ENCODE measurements around the gene BANP.
"Not testable (repeated sequence)": the region's sequence is repeated elsewhere in the genome, so short reads cannot be mapped to it uniquely, and the experiment has no call there.

Gene BANP

GRCh38 chr16:88067530-88068411, 116.5 kb downstream of the BANP start:
- no peak for DNase-seq (ENCODE audit: low spot score)

DNA sequence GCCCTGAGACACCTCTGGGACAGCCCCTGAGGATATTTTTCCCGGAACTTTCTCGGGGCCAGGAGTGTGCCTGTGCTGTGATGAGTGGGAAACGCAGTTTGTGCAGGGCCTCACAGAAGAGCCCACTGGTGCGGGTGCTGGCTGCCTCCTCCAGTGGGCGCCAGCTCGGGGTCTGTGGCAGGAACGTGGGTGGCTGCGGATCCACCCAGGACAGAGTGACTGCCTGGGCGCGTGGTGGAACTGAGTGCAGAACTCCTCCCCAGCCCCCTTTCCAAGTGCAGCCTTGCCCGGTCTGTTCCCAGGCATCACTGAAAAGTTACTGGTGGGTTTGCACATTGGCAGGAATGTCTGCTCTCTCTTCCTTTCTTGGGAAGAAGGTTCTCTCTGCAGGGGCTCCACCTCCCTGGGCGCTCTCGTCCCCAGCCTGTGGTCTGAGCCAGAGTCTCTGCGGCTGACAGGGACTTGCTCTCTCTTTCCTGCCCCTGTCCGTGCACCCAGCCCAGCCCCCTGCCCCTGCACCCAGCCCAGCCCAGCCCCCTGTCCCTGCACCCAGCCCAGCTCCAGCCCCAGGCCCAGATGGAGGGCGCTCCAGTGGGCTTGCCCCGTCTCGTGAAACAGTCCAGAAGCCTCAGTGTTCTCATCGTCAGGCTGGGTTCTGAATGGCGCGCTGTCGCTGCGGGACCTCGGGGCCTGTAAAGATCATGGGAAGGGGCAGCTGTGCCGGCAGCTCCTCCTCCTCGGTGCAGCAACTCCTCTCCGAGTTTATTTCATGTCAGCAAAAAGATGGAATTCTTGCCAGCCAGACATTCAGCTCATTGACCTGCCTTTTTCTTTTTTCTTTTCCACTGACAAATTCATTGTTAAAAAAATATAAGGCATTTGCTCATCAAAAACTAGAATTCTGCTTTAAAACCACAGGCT, 117.5 kb downstream of the BANP start:
- DNase-seq (ENCODE audit: low spot score), result no peak

DNA sequence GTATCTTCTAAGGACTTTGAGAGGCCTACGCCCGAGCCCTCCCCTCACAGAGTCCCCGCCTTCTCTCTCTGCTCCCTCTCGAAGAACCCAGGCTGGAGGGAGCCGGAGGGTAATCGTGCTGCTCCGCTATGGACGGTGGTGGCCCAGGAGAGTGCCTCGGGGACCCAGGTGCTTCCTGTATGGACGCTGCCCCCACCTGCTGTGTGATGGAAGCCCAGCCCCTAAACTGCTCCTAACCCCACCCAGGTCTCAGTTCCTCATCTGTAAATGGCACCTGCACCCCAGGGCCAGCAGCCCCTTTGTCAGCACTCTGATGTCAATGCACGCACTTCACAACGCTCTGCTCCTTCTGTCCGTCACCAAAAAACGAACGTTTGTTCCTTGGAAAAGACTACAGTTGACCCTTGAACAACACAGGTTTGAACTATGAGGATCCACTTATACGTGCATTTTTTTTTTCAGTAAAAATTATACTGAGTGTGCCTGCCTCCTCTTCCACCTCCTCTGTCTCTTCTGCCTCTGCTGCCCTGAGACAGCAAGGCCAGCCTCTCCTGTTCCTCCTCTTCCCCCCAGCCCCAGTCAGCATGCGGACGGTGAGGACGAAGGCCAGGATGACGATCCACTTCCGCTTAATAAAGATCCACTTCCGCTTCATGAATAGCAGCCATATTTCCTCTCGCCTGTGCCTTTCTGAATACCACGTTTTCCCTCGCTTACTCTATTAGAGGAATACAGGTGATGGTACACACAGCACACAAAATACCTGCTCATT, 118.3 kb downstream of the BANP start:
- no peak for DNase-seq (ENCODE audit: low spot score)

DNA sequence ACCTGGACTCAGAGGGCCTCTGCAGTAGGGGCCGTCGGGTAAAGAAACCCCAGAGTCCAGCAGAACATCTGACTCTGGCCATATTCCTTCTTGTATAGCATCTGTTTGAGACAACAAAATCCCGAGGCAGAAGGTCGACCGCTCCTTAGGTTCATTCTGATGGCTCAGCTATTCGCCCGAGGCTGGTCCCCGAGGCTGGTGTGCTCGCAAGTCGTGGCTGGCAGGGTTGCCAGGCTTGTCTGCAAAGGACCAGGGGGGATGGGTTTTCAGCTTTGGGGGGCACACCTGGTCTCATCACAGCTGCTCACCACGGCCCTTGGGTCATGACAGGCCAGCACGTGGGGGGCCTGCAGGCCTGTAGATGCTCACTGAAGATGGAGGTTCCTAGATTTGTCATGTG, 119.1 kb downstream of the BANP start:
- no peak for DNase-seq (ENCODE audit: low spot score)

- DNase-seq (ENCODE audit: low spot score), result no peak
These were observed 119.9 kb downstream of the BANP start for GRCh38 chr16:88070989-88071625.

DNA sequence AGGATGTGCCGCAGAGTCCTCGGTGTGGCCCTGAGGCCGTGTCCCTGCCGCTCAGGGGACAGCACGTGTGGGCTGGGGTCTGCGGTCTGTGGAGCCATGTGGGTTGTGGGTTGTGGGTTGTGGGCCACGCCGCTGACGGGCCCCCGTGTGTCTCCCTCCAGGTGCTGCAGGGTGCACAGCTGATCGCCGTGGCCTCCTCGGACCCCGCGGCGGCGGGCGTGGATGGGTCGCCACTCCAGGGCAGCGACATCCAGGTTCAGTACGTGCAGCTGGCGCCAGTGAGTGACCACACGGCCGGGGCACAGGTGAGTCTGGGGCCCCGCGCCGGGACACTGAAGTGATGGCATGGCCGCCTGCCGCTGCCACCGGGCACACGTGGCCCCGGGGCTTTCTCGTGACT, 120.7 kb downstream of the BANP start:
- no peak for DNase-seq (ENCODE audit: low spot score)

DNA sequence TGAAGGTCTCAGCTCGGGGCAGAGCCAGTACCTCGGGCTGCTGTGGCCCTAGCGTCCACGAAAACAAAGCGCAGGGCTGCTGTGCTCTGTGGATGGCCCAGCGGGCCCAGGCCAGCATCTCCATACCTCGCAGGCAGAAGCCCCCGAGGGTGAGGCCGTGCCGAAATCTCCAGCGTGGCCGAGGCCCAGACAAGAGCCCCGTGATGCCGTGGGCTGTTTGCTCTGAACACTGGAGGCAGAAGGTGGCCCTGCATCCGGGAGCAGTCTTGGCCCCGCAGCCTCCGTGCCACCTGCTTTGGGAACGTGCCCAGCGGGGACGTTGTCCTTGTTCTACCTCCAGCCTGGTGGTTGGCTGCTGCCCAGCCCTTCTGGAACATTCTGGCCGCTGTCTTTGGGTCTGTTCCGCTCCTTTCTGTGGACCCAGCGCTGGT, 121.4 kb downstream of the BANP start:
- DNase-seq (ENCODE audit: low spot score), result no peak

GRCh38 chr16:88073201-88073721, 122.0 kb downstream of the BANP start:
- no peak for DNase-seq (ENCODE audit: low spot score)

GRCh38 chr16:88074041-88074440, 122.8 kb downstream of the BANP start:
- no peak for DNase-seq (ENCODE audit: low spot score)

DNA sequence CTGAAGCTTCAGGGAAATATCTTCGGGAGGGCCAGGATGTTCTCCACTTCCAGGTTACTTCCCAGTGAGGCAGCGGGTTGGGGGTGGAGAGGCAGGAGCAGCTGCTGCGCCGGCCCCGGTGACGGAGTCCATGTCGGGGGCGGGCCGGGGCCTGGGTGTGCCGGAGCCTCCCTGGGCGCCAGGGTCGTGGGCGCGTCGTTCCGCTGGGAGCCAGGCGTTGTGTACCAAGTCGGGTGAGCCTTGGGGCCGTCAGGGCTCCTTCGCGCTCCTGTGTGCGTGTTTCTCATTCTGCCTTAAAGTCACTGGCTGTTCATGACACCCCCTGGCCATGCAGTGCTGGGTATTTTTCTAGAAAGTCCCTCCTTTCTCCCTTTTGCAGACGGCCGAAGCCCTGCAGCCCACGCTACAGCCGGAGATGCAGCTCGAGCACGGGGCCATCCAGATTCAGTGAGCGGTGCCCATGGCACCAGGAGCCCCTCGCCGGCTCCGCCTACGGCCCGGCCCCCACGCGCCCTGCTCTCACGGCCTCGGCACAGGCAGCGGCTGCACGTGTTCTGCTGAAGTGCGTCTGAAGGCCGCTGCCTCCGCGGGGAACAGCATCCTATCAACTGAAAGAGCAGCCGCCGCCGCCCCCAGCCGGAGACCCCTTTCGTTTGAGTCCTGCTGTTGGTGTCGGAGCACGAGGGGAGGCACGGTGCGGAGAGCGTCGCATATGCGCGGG, 125.1 kb downstream of the BANP start:
- no peak for DNase-seq (ENCODE audit: low spot score)

GRCh38 chr16:88076932-88077320, 125.7 kb downstream of the BANP start:
- DNase-seq (ENCODE audit: low spot score), result not testable (repeated sequence)

DNA sequence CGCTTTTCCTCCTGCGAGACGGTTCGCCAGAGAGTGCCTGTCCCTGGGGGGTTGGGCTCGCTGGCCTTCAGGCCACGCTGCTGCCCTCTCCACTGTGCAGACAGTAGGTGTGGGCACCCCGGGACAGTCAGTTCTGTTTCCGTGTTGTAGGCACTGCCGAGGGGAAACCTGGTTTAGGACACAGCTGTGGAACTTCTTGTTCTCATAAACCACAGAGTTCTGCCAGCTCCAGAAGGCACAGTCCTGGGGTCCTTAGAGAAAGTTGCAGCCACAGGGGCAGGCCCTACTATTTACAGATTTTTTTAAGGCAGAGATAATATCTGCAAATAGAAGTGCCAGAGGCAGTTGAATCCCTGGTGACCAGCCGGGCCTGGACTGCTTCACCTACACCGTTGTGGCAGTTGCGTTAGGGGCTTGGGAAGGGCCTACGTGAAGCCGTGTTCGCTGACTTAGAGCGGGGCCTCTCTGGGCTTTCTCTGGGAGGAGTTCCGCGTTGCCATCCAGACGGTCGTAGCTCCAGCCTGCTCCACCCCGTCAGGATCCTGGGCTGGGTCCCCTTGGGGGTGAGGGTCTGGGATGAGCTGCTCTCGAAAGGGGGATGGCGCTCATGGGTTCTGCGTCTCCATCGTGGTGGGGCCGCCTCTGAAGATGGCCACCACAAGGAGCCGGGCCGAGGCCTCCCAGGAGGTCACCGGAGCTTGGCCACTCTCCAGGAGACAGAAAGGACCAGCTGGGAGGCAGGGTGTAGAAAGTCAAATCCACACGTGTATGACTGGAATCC, 126.3 kb downstream of the BANP start:
- no peak for DNase-seq (ENCODE audit: low spot score)

DNA sequence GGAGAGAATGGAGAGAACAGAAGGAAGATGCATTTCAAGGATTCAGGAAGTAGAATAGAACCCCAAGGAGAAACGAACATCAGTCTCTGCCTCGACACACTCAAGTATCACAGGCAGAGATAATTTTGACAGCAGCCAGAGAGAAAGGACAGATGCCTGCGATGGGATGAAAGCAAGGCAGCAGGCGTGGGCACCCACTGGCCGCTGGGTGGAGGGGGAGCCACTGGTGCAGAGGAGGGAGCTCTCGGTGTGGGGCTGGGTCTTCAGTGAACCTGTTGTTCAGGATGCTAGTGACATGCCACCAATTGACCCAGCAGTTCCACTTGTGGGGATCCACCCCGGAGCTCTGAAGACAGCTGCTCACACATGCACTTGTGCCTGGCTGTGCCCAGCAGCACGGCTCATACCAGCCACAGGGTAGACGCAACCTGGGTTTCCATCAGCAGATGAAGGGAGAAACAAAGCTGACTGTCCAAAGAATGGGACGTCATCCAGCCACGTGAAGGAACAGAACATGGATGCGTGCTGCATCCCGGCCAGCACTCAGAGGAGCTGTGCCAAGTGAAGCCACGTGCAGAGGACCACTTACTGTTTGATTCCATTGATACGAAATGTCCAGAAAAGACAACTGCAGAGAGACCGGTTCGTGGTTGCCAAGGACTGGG, 127.0 kb downstream of the BANP start:
- no peak for DNase-seq (ENCODE audit: low spot score)

GRCh38 chr16:88083582-88083981, 132.3 kb downstream of the BANP start:
- DNase-seq (ENCODE audit: low spot score), result no peak

DNA sequence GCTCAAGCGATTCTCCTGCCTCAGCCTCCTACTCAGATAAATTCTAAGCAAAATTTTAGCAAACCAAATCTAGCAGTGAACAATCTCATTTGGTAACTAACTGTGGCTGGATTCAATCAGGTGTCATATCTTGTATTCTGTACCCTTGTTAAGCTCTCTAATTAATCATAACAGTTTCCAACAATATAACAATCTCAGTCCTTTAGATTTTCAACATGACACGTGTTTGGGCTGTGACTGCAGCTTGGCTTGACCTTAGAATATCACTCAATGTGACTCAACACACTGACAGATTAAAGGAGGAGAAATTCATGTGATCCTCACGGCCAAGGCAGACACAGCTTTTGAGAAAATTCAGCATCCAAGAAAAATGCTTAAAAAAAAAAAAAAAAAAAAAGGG, 133.6 kb downstream of the BANP start:
- DNase-seq (ENCODE audit: low spot score), result no peak

DNA sequence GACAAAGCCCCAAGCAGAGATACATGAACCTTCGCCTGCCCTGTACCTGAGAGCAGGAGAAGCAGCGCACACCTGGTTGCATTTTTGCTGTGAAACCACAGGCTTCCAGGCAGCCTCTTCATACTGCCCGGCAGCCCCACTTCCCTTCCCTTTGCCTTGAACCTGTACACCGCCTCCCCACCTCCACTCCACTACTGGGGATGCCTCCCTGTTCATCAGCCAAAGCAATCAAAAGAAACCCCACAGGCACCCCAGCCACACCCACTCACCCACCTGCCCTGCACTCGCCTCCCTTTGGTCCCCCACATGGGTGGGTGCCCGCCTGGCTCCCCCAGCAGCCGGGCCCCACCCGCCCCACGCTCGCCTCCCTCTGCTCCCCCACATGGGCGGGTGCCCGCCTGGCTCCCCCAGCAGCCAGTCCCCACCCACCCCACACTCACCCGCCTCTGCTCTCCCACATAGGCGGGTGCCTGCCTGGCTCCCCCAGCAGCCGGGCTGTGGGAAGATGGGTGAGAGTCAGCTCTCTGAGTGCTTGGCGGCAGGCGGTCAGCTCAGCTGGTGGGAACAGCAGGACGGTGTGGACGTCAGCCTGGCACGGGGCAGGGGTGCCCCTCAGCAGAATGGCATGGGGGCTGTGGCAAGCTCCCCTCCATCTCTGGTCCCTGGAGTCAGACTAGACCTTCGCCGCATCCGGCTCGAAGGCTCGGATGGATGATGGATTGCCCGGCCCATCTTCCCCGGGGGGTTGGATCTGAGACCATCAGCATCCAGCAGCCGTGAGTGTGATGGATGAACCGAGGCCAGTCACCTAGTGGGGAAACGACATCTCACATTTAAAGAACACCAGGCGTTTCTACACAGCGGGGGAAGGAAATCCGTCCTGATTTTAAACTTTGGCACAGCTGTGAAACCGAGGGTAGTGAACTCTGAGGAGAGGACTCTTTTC, 135.6 kb downstream of the BANP start:
- no peak for DNase-seq (ENCODE audit: low spot score)

DNA sequence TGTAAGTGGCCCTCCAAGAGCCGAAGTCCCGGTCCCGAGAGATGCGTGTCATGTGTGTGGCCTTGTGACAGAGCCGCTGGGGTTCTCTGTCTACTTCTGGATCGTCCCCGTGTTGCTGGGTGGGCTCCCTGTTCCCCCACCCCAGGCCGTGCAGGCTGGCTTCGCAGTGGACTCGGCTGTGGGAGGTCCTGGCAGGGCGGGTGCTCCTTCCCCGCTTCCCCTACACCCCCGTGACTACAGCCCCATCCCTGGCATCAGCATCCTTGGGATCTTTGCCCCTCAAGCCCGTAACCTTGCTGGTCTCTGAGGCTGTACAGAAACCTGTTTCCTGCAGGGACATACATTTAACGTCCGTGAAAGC, 136.3 kb downstream of the BANP start:
- DNase-seq (ENCODE audit: low spot score), result no peak

DNA sequence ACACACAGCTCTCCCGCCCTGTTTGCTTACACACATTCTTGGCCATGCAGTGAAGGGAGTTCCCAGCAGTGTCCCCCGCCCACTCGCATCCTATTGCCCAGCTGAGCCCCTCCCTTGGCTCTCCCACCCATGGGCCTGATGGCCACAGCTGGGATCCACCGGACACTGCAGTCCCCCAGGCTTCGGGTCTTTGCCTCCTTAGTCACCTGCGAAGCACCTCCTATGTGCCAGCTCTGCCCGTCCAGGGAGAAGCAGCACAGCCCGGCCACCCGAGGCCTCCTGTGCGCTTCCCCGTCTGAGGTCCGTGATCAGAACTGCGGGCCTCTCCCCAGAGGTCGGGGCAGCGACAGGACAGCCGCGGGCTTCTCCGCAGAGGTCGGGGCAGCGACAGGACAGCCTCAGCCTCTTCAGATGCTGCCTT, 136.9 kb downstream of the BANP start:
- DNase-seq (ENCODE audit: low spot score), result no peak
